ENCODE results near the gene DIRAS1. TPM values are rescaled to one million over a fixed set of nuclear protein-coding genes. Genes with fewer than 3 reads are reported as not detected.

The DIRAS1 gene
- total and polyA plus RNA-seq, 5 donors, result 155 to 176 (median 170) TPM

DNA sequence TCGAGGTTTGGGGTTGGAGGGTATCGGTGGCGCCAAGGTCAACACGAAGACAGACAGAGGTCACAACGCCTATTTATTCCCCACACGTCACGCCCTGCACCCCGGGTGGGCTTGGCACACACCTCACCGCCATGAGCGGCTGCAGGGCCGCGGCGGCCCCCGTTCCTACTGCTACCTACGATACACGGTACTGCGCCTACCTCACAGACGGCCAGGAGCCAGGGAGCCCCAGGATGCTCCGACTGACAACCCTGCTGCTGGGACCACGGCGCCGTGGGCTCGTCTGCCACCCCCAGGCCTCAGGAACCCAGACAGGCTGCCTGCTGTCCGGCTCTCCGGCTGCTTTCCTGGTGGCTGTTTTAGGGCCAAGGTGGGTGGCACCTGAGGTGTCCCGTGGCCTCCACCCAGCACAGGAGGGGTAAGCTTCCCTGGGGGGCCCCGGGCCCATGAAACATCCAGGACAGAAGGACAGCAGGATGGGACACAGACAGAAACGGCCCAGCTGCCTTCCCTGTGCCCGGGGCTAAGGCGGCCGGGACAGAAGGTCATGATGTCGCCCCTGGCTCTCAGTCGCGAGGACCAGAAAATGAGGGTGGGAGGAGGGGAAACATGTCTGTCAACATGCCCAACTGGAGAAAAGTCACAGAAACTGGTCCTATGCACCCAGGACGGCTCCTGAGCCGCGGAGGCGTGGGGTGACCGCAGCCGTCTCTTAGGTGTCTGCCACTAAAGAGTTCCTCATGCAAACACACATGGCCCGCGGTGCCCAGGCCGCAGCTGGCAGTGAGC lies 33.7 kb upstream of the DIRAS1 start:
- 92% methylated on average over 43 of the region's 43 CpGs for WGBS
- no peaks in the 10 kb centered on the region for H3K4me1 ChIP-seq (ENCODE audit: control insufficient read depth, insufficient read depth, low read length)
- intact Hi-C loops (cut with DNase I), result loop anchor here in 2 of 4 donors (5.0 kb wide), 1 partner anchor 108 kb away; no protein-coding TSS in a partner anchor
- H3K4me3 ChIP-seq (ENCODE audit: low read length), result no peak overlapping the region
- ATAC-seq (peak in 1 of 2 donors; percentile 10), DNase-seq (no peak)
- H3K9me3 ChIP-seq (ENCODE audit: control insufficient read depth, low read length), result no peaks in the 10 kb centered on the region
- no peaks in the 10 kb centered on the region for H3K27me3 ChIP-seq (ENCODE audit: control insufficient read depth, insufficient read depth)
- no peak overlapping the region for H3K27ac ChIP-seq (ENCODE audit: low read length)

DNA sequence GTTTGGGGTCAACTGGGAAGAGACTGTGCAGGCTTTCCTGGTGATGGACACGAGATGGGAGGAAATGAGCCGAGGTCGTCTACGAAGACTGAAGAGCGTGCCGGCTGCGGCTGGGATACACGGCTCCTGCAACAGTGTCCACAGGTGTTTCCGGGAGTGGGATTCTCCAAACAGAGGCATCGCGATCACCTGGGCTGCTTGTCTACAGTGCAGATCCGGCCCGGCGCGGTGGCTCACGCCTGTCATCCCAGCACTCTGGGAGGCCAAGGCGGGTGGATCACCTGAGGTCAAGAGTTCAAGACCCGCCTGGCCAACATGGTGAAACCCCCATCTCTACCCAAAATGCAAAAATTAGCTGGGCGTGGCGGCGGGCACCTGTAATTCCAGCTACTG lies 30.3 kb upstream of the DIRAS1 start:
- Histone ChIP-seq H3K4me1 (ENCODE audit: control insufficient read depth, insufficient read depth, low read length) (no peaks in the 10 kb centered on the region), H3K27me3 (ENCODE audit: control insufficient read depth, insufficient read depth) (no peaks in the 10 kb centered on the region), H3K27ac (ENCODE audit: low read length) (no peak overlapping the region), H3K9me3 (ENCODE audit: control insufficient read depth, low read length) (no peaks in the 10 kb centered on the region), H3K4me3 (ENCODE audit: low read length) (no peak overlapping the region)
- 87% methylated on average over 21 of the region's 21 CpGs for WGBS
- ATAC-seq, result no peak
- peak in 1 of 3 donors; percentile 44 for DNase-seq
- intact Hi-C loops (cut with DNase I), result loop anchor here in 3 of 4 donors (2.0 to 5.0 kb wide), 2 partner anchors 103 to 104 kb away; no protein-coding TSS in a partner anchor

DNA sequence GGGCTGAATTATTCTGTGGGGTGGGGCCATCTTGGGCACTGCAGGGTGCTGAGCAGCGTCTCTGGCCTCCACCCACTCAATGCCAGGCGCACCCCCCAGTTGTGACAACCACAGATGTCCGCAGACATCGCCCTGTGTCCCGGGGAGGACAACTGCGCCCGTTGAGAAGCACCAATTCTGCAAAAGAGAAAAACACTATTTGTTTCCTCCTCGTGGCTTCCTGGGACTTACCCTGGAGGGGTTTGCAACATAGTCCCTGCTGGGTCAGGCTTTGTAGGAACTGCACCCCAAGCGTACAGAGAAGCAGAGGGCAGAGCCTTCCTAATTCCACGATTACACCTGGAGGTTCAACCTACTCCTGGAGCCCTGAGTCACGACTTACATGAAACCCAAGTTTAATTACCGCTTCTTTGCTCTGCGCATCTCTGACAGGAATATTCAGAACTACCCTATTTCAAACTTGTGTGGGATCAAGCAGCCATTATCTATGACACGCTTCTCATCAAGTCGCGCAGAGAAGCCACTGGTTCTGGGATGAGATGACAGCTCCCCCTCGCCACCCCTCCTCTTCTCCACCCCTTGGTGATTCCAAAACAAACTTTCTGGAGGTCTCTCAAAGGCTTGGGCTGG lies 29.8 kb upstream of the DIRAS1 start:
- H3K4me1 ChIP-seq (ENCODE audit: control insufficient read depth, insufficient read depth, low read length), result no peaks in the 10 kb centered on the region
- intact Hi-C loops (cut with DNase I), result loop anchor here in 3 of 4 donors (2.0 to 5.0 kb wide), 2 partner anchors 102 to 104 kb away; no protein-coding TSS in a partner anchor
- H3K4me3 ChIP-seq (ENCODE audit: low read length), result no peak overlapping the region
- DNase-seq (no peak), ATAC-seq (no peak)
- H3K27me3 ChIP-seq (ENCODE audit: control insufficient read depth, insufficient read depth), result no peaks in the 10 kb centered on the region
- no peaks in the 10 kb centered on the region for H3K9me3 ChIP-seq (ENCODE audit: control insufficient read depth, low read length)
- 72% methylated on average over 17 of the region's 17 CpGs for WGBS
- H3K27ac ChIP-seq (ENCODE audit: low read length), result no peak overlapping the region

DNA sequence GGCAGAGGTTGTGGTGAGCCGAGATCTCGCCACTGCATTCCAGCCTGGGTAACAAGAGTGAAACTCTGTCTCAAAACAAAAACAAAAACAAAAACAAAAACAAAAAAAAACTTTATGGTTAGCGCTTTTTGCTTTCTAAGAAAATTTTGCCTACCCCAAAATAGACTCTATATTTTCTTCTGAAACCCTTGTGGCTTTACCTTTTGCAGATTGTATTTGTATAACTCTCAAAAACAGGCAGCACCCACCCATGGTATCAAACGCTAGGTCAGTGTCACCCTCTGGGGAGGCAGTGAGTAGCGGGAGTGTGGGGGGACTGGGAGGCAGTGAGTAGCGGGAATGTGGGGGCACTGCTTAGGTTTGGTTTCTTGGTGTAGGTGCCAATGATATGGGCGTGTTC lies 26.2 kb upstream of the DIRAS1 start:
- Histone ChIP-seq H3K4me1 (ENCODE audit: control insufficient read depth, insufficient read depth, low read length) (no peaks in the 10 kb centered on the region), H3K27ac (ENCODE audit: low read length) (no peak overlapping the region), H3K9me3 (ENCODE audit: control insufficient read depth, low read length) (no peaks in the 10 kb centered on the region), H3K4me3 (ENCODE audit: low read length) (no peak overlapping the region), H3K27me3 (ENCODE audit: control insufficient read depth, insufficient read depth) (no peaks in the 10 kb centered on the region)
- 84% methylated on average over 7 of the region's 7 CpGs for WGBS
- ATAC-seq (no peak), DNase-seq (no peak)
- intact Hi-C loops (cut with DNase I), result loop anchor here in 3 of 4 donors (5.0 to 10.0 kb wide), 3 partner anchors 85 to 187 kb away; no protein-coding TSS in a partner anchor

DNA sequence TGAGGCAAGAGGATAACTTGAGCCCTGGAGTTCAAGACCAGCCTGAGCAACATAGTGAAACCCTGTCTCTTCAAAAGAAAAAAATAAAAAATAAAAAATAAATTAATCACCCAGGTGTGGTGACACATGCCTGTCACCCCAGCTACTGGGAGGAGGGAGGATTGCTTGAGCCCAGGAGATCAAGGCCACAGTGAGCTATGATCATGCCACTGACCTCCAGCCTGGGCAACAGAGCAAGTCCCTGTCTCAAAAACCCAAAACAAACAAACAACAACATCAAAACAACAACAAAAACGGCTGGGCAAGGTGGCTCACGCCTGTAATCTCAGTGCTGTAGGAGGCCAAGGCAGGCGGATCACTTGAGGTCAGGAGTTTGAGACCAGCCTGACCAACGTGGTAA lies 22.9 kb upstream of the DIRAS1 start:
- no peak for DNase-seq
- no peaks in the 10 kb centered on the region for H3K27me3 ChIP-seq (ENCODE audit: control insufficient read depth, insufficient read depth)
- ATAC-seq, result no peak
- H3K4me1 ChIP-seq (ENCODE audit: control insufficient read depth, insufficient read depth, low read length), result peaks cover 2% of the 10 kb centered on the region
- H3K9me3 ChIP-seq (ENCODE audit: control insufficient read depth, low read length), result no peaks in the 10 kb centered on the region
- no peak overlapping the region for H3K4me3 ChIP-seq (ENCODE audit: low read length)
- intact Hi-C loops (cut with DNase I), result loop anchor here in 2 of 4 donors (10.0 kb wide), 2 partner anchors 89 to 191 kb away; no protein-coding TSS in a partner anchor
- H3K27ac ChIP-seq (ENCODE audit: low read length), result no peak overlapping the region
- 32% methylated on average over 4 of the region's 4 CpGs for WGBS

DNA sequence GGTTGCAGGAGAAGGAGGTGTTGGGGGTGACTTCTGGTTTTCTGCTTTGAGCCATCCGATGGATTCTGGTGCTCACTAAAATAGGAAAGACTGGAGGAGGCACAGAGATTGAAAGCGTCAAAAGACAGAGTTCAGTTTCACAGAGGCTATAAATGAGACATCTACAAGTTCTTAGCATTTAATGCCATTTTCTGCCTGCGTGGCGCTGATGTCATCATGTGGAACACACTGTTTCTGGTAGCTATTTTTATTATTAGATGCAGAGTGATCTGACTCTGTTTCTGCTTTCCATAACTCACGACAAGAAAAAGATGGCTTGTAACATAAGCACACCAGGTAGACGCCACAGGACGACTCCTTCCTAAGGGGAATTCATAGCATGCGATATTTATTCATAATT lies 21.9 kb upstream of the DIRAS1 start:
- 75% methylated on average over 8 of the region's 8 CpGs for WGBS
- intact Hi-C loops (cut with DNase I), result loop anchor here in 2 of 4 donors (10.0 kb wide), 2 partner anchors 88 to 192 kb away; no protein-coding TSS in a partner anchor
- Histone ChIP-seq H3K4me3 (ENCODE audit: low read length) (no peak overlapping the region), H3K27me3 (ENCODE audit: control insufficient read depth, insufficient read depth) (no peaks in the 10 kb centered on the region), H3K4me1 (ENCODE audit: control insufficient read depth, insufficient read depth, low read length) (peaks cover 3% of the 10 kb centered on the region), H3K9me3 (ENCODE audit: control insufficient read depth, low read length) (no peaks in the 10 kb centered on the region), H3K27ac (ENCODE audit: low read length) (no peak overlapping the region)
- DNase-seq (no peak), ATAC-seq (no peak)

DNA sequence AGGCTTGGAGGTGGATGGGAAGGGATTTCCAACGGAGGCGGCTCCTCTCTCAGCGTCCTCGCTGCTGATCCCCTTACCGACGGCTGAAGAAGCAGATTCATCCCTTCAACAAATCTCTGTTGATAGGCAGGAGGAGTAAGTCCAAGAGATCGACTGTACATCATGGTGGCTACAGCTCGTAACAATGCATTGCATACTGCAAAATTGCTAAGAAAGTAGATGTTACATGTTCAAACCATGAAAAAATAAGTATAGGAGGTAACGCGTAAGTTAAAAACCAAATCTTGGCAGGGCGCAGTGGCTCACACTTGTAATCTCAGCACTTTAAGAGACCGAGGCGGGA lies 19.1 kb upstream of the DIRAS1 start:
- Histone ChIP-seq H3K9me3 (ENCODE audit: control insufficient read depth, low read length) (no peaks in the 10 kb centered on the region), H3K4me3 (ENCODE audit: low read length) (no peak overlapping the region), H3K27me3 (ENCODE audit: control insufficient read depth, insufficient read depth) (no peaks in the 10 kb centered on the region), H3K4me1 (ENCODE audit: control insufficient read depth, insufficient read depth, low read length) (peaks cover 3% of the 10 kb centered on the region), H3K27ac (ENCODE audit: low read length) (no peak overlapping the region)
- WGBS, result 44% methylated on average over 13 of the region's 13 CpGs
- no peak for ATAC-seq
- no peak for DNase-seq
- intact Hi-C loops (cut with DNase I), result loop anchor here in 2 of 4 donors (10.0 kb wide), 2 partner anchors 85 to 195 kb away; no protein-coding TSS in a partner anchor

DNA sequence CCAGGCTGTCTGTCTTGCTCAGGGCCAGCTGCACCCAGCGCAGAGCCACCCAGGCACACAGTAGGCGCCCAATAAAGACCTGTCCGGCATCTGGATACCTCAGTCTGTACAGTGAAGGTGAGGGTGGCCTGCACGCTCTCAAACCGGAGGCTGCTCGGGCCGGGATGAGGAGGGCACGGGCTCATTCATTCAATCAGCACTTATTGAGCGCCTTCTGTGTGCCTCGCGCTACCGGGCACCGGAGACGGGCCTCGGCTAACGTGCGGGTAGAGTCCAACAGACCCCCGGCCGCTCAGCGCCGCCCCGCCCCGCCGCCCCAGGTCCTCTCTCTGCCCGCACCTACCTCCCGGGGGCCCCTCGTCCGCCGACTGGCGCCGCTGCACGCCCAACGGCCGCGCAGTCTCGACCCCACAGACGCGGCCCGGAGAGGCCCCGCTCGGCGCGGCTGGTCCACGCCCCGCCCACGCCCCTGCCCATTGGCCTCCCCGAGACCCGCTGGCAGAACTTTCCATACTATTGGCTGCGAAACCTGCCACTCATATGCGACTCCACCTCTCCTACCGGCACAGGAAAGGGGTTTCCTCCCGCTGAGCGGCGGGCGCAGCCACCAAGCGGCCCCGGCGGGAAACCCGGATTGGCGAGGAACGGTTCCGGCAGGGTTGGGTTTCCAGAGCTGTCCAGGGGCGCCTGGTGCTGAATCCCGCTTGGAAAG lies 18.6 kb upstream of the DIRAS1 start, which contains the start of gene SLC39A3:
TSS of gene SLC39A3 (minus strand) at position 416 of the 712 bp plus-strand sequence. CDS start 2,760 bp downstream, outside the sequence.
- under 1% methylated on average over 64 of the region's 64 CpGs for WGBS
- Histone ChIP-seq H3K4me1 (ENCODE audit: control insufficient read depth, insufficient read depth, low read length) (peaks cover 3% of the 10 kb centered on the region), H3K27me3 (ENCODE audit: control insufficient read depth, insufficient read depth) (no peaks in the 10 kb centered on the region), H3K4me3 (ENCODE audit: low read length) (peak within 1 kb of the TSS; percentile 93), H3K27ac (ENCODE audit: low read length) (no peak within 1 kb of the TSS), H3K9me3 (ENCODE audit: control insufficient read depth, low read length) (no peaks in the 10 kb centered on the region)
- ATAC-seq (peak; percentile 100), DNase-seq (peak; percentile 98 to 99 (median 99))
- intact Hi-C loops (cut with DNase I), result loop anchor here in 2 of 4 donors (10.0 kb wide), 2 partner anchors 85 to 195 kb away; no protein-coding TSS in a partner anchor

DNA sequence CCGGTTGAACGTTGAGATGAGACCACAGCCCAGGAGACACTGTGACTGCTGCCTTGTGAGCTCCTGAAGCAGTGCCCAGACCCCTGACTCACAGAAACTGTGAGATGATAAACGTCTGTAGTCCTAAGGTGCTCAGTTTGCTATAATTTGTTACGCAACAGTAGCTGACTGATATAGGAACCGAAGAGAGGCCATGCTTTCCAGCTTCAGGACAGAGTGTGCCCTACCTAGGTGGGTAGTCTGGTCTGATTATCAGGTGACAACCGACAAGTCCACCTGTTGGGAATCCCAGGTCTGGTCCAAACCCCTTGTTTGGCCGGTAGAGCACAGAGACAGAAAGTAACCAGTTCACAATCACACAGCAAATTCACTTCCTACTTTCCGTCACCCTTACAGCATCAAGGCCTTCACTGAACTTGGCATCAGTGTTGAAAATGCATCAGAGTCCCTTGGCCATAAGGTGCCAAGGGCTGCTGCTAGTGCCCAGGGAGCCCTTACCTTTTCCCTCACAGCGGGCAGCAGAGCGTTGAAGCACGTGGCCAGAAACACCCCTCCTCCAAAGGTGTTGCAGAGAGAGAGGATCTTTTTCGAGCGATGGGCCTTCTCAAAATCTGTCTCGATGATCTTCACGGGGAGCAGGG lies 15.5 kb upstream of the DIRAS1 start:
- intact Hi-C loops (cut with DNase I), result no loop called here
- no peak for ATAC-seq
- no peak for DNase-seq
- Histone ChIP-seq H3K4me1 (ENCODE audit: control insufficient read depth, insufficient read depth, low read length) (peaks cover 3% of the 10 kb centered on the region), H3K27me3 (ENCODE audit: control insufficient read depth, insufficient read depth) (no peaks in the 10 kb centered on the region), H3K27ac (ENCODE audit: low read length) (no peak overlapping the region), H3K4me3 (ENCODE audit: low read length) (no peak overlapping the region), H3K9me3 (ENCODE audit: control insufficient read depth, low read length) (no peaks in the 10 kb centered on the region)
- 96% methylated on average over 15 of the region's 15 CpGs for WGBS

DNA sequence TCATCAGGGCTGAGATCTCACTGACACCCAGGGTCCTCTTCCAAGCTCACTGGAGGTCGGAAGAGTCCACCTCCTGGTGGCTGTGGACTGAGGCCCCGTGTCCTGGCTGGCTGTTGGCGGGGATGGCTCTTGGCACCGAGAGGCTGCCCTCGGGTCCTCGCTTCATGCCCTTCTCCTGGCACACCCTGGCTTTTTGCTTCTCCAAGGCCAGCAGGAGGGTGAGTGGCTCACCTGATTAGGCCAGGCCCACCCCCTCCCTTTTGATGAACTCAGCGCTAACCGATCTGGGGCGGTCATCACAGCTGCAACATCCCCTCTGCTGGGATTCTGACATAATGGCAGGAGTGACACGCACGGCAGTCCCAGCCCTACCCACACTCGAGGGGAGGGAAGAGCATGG lies 14.2 kb upstream of the DIRAS1 start:
- no peak for DNase-seq
- ATAC-seq, result no peak
- Histone ChIP-seq H3K4me1 (ENCODE audit: control insufficient read depth, insufficient read depth, low read length) (peaks cover 3% of the 10 kb centered on the region), H3K27me3 (ENCODE audit: control insufficient read depth, insufficient read depth) (no peaks in the 10 kb centered on the region), H3K27ac (ENCODE audit: low read length) (no peak overlapping the region), H3K4me3 (ENCODE audit: low read length) (no peak overlapping the region), H3K9me3 (ENCODE audit: control insufficient read depth, low read length) (no peaks in the 10 kb centered on the region)
- intact Hi-C loops (cut with DNase I), result no loop called here
- WGBS, result 98% methylated on average over 12 of the region's 12 CpGs

All from right cardiac atrium (tissue), 5 donors.